Measurements from ENCODE around the gene ZNF385C. TPM values are rescaled to one million over a fixed set of nuclear protein-coding genes. Genes with fewer than 3 reads are reported as not detected.

Gene ZNF385C
- total and polyA plus RNA-seq, 2 of the 13 experiments (the other 11 are each of a cell fraction or from before 2014, with no cell fraction given), result 2.3 to 6.1 TPM

DNA sequence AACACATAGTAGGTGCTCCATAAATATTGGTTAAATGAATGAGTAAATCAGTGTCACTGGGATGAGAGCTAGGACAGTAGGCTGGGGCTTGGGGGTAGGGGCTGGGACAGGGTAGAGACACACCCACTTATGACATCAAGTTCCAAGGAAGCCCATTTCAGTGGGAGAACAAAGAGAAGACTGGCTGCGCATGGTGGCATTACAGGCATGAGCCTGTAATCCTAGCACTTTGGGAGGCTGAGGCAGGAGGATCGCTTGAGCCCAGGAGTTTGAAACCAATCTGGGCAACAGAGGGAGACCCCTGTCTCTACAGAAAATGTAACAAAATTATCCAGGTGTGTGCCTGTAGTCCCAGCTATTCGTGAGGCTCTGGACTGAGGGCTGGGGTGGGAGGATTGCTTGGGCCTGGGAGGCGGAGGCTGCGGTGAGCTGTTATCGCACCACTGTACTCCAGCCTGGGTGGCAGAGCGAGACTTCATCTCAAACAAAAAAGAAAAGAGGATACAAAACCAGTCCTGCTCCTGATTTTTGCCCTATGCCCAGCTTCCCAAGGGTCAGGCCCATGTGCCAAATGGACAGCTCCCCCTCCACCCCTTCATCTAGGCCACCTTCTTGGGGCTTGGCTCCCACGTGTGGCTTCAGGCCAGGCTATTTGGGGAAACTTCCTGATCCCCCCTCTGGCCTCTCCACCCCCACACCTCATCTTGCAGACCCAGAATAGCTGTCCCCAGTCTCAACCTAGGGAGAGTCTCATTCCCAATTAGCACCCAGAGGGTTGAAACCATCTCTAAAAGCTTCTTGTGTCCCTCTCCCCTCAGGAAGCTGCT, 7.1 kb downstream of the ZNF385C start:
- ChIA-PET CTCF (ENCODE audit: low intra/inter-chr PET ratio, low total read pairs) (no interaction called here), POLR2A (interaction anchor here (0.7 to 1.9 kb wide), 8 partner anchors 11 to 132 kb away, joined by 3 to 9 read pairs (median 3); partner anchors contain the start of genes CNP, DHX58 and KAT2A)
- 60% methylated on average over 8 of the region's 8 CpGs for WGBS (ENCODE audit: low lambda C conversion rate)
- DNase-seq (ENCODE audit: low spot score) (no peak), ATAC-seq (no peak), FAIRE-seq (no peak)
- H3K27me3 ChIP-seq (ENCODE audit: control insufficient read depth in 1 of 2, insufficient read depth in 2 of 2, low read length in 2 of 2), result peaks cover 0 to 18% of the 10 kb centered on the region in 2 experiments; a peak in 2 of 5 replicates
- no peak overlapping the region for H2AFZ ChIP-seq (ENCODE audit: low read length)
- H4K20me1 ChIP-seq (ENCODE audit: insufficient read depth, low read length), result no peaks in the 10 kb centered on the region
- H3K79me2 ChIP-seq (ENCODE audit: insufficient read depth, low read length), result no peaks in the 10 kb centered on the region
- no peak overlapping the region for H3K9ac ChIP-seq (ENCODE audit: insufficient read depth, low read depth, low read length)
- intact Hi-C loops (cut with micrococcal nuclease; ENCODE audit: unreplicated experiment), result no loop called here
- H3K36me3 ChIP-seq (replicated peaks in 1 of 2; ENCODE audit: control insufficient read depth in 1 of 2, insufficient read depth in 2 of 2, low read length in 2 of 2), result no peaks in the 10 kb centered on the region
- TF ChIP-seq ZNF7 (CRISPR knock-in tag; IDR thresholded peaks at IDR 0.05), result no peak
- no peak for TF ChIP-seq ETV6 (CRISPR knock-in tag; conservative IDR thresholded peaks at IDR 0.05)
- no peak for TF ChIP-seq KAT2B (IDR thresholded peaks at IDR 0.05; ENCODE audit: borderline replicate concordance, low read depth, low read length)
- TF ChIP-seq, protein P1, sequence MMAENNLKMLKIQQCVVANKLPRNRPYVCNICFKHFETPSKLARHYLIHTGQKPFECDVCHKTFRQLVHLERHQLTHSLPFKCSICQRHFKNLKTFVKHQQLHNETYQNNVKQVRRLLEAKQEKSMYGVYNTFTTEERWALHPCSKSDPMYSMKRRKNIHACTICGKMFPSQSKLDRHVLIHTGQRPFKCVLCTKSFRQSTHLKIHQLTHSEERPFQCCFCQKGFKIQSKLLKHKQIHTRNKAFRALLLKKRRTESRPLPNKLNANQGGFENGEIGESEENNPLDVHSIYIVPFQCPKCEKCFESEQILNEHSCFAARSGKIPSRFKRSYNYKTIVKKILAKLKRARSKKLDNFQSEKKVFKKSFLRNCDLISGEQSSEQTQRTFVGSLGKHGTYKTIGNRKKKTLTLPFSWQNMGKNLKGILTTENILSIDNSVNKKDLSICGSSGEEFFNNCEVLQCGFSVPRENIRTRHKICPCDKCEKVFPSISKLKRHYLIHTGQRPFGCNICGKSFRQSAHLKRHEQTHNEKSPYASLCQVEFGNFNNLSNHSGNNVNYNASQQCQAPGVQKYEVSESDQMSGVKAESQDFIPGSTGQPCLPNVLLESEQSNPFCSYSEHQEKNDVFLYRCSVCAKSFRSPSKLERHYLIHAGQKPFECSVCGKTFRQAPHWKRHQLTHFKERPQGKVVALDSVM (CRISPR knock-in tag; IDR thresholded peaks at IDR 0.05), result peak; percentile 35; the same call in 1 of the 2 replicates
- TF ChIP-seq ZNF101 (CRISPR knock-in tag; IDR thresholded peaks at IDR 0.05; ENCODE audit: borderline replicate concordance, low read depth), result no peak
- TF ChIP-seq RBFOX2 (IDR thresholded peaks at IDR 0.05; ENCODE audit: low read depth, low read length), result no peak
- TF ChIP-seq ZNF33B (CRISPR knock-in tag; IDR thresholded peaks at IDR 0.05), result 0 out of 2 replicates have a peak, but pooled peaks have one; percentile 33
- TF ChIP-seq, protein P2, sequence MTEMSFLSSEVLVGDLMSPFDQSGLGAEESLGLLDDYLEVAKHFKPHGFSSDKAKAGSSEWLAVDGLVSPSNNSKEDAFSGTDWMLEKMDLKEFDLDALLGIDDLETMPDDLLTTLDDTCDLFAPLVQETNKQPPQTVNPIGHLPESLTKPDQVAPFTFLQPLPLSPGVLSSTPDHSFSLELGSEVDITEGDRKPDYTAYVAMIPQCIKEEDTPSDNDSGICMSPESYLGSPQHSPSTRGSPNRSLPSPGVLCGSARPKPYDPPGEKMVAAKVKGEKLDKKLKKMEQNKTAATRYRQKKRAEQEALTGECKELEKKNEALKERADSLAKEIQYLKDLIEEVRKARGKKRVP (CRISPR knock-in tag; IDR thresholded peaks at IDR 0.05), result no peak
- TF ChIP-seq ATF7-NPFF (CRISPR knock-in tag; IDR thresholded peaks at IDR 0.05; ENCODE audit: low read depth), result no peak
- no peak for TF ChIP-seq ZNF510 (CRISPR knock-in tag; IDR thresholded peaks at IDR 0.05; ENCODE audit: low read depth)
- TF ChIP-seq KAT8 (CRISPR knock-in tag; IDR thresholded peaks at IDR 0.05), result no peak
- no peak for TF ChIP-seq HOXA7 (CRISPR knock-in tag; IDR thresholded peaks at IDR 0.05)
- TF ChIP-seq, protein P3, sequence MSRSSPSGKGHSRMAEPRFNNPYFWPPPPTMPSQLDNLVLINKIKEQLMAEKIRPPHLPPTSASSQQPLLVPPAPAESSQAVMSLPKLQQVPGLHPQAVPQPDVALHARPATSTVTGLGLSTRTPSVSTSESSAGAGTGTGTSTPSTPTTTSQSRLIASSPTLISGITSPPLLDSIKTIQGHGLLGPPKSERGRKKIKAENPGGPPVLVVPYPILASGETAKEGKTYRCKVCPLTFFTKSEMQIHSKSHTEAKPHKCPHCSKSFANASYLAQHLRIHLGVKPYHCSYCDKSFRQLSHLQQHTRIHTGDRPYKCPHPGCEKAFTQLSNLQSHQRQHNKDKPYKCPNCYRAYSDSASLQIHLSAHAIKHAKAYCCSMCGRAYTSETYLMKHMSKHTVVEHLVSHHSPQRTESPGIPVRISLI (CRISPR knock-in tag; IDR thresholded peaks at IDR 0.05; ENCODE audit: borderline replicate concordance), result no peak
- H3K4me1 ChIP-seq (ENCODE audit: insufficient read depth, low read length), result peaks cover 77% of the 10 kb centered on the region
- in situ Hi-C loops (cut with HindIII; ENCODE audit: extremely low pct_ligation_motif_present, low pct_unique_long_range_greater_than_20kb), result no loop called here
- no peaks in the 10 kb centered on the region for H3K9me3 ChIP-seq (ENCODE audit: low read length)
- H3K4me2 ChIP-seq (ENCODE audit: low read depth, low read length), result no peak overlapping the region; the same call in 1 of the 2 replicates
- no TSS peak for BruUV-seq (replicated peaks)
- H3K27ac ChIP-seq (ENCODE audit: extremely low read length, insufficient read depth, low read length), result no peak overlapping the region
- no peak overlapping the region for H3K4me3 ChIP-seq (replicated peaks in 1 of 3; ENCODE audit: insufficient read depth in 1 of 3, low read depth in 2 of 3, low read length in 3 of 3)
